Measurements from ENCODE around the gene SCT. TPM values are rescaled to one million over a fixed set of nuclear protein-coding genes. Genes with fewer than 3 reads are reported as not detected.

SCT gene, protein sequence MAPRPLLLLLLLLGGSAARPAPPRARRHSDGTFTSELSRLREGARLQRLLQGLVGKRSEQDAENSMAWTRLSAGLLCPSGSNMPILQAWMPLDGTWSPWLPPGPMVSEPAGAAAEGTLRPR
- not detected for total RNA-seq

DNA sequence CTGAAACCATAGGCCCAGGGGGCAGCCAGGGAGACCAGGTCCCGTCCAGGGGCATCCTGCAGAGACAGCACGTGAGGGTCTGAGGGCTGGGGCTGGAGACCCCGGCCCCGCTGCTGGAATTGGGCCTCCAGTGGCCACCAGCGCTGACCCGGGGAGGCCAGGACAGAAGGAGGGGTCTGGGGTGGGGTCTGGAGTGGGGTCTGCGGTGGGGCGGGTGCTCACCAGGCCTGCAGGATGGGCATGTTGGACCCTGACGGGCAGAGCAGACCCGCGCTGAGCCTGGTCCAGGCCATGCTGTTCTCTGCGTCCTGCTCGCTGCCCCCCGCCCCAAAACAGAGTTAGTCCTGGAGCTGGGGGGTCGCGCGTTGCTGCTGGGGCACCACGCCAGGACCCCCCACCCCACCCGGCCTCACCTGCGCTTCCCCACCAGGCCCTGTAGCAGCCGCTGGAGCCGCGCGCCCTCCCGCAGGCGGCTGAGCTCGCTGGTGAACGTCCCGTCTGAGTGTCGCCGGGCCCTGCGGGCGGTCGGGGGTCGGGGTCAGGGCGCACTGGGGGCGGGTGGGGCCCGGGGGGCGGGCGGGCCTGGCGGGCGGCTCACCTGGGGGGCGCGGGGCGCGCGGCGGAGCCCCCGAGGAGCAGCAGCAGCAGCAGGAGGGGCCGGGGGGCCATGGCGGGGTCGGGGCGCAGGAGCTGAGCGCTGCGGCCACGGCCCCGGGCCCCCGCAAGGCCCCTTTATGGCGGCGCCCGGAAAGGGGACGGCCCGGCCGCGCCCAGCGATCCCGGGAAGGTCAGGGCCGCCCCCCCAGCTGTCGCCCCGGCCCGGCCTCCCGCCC is at the start of gene SCT:
Gene SCT, minus strand, starts transcription at position 707 of the 833 bp plus-strand sequence. Its CDS starts 38 bp downstream, at position 669.
- DNase-seq (no peak), ATAC-seq (replicated peaks in 1 of 2) (no peak)
- Mint-ChIP-seq H3K9me3 (no peaks in the 10 kb centered on the region), H3K27ac (no peak within 1 kb of the TSS), H3K36me3 (ENCODE audit: insufficient read depth in 2 of 2) (peaks cover 3 to 7% of the 10 kb centered on the region in 2 donors), H3K27me3 (ENCODE audit: low read depth) (peaks cover 23% of the 10 kb centered on the region), H3K4me1 (ENCODE audit: low read depth) (peaks cover 23% of the 10 kb centered on the region), H3K4me3 (peak within 1 kb of the TSS in 1 of 2 donors; percentile 68)

DNA sequence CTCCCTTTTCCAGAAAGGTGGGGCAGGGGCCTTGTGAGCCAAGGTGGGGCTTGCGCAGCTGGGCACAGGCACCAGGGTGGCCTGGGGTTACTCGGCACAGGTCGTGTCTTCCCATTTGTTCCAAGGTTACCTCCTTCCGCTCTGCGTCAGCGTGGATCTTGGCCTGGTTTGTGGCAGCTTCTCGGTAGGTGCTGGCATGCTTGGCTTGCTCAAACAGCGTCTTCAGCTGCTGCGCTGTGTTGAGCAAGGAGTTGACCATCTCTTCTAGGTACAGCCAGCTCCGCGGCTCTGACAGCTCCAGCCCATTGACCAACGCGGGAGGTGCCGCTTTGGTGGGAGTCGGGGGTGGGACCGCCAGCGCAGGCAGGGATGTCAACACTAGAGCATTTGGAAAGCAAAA is 47.4 kb upstream of the SCT start:
- ATAC-seq (replicated peaks in 1 of 2) (no peak), DNase-seq (no peak)
- H3K27me3 Mint-ChIP-seq (ENCODE audit: low read depth) = no peaks in the 10 kb centered on the region
- peaks cover 3 to 17% of the 10 kb centered on the region in 2 donors for H3K36me3 Mint-ChIP-seq (ENCODE audit: insufficient read depth in 2 of 2)
- H3K9me3 Mint-ChIP-seq = no peaks in the 10 kb centered on the region
- peak overlapping the region; percentile 33 for H3K27ac Mint-ChIP-seq
- H3K4me1 Mint-ChIP-seq (ENCODE audit: low read depth) = no peaks in the 10 kb centered on the region
- no peak overlapping the region for H3K4me3 Mint-ChIP-seq

DNA sequence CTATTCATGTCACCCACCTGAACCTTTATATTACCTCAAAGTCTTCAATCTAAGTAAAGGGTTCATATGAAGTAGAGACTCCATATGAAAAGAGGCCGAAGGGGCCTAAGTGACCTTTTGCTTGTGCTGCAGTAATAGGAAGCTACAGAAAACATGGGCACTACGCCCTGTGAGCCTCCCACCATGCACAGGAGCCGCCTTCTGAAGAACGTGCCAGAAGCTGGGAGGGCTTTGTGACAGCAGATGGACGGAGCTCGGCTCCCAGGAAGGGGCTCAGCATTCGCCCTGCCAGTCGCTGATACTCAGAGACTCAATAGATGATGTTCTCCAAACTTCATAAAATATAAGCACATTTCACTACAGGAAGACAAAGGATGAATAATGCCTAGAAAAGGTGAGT is 46.9 kb upstream of the SCT start:
- Mint-ChIP-seq H3K4me3 (no peak overlapping the region), H3K27ac (no peak overlapping the region), H3K36me3 (ENCODE audit: insufficient read depth in 2 of 2) (peaks cover 3 to 17% of the 10 kb centered on the region in 2 donors), H3K27me3 (ENCODE audit: low read depth) (no peaks in the 10 kb centered on the region), H3K4me1 (ENCODE audit: low read depth) (no peaks in the 10 kb centered on the region), H3K9me3 (no peaks in the 10 kb centered on the region)
- DNase-seq (no peak), ATAC-seq (replicated peaks in 1 of 2) (no peak)

DNA sequence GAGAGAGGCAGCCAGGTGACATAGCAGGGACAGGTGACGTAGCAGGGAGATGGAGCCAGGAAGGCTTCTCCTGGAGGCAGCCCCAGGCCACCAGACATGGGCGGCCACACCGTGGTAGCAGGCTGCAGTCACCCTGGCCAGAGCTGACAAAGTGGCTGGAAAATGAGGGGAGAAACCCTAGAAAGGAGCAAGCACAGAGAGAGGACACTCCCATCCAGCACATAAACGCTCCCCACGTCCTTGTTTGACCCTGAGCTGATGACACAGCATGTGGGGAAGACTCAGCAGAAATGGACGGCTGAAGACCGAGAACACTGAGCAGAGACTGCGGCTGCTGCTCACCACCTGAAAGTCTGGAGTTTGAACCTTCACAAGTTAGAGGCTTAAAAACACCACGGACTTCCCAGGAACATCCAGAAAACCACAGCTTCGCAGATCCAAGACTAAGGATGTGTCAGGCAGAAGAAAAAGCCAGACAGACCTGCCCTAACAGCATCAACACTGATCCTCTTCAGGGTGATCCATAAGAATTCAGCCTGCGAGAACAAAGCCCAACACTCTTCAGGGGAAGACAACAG is 38.8 kb upstream of the SCT start:
- H3K4me1 Mint-ChIP-seq (ENCODE audit: low read depth) = no peaks in the 10 kb centered on the region
- H3K27ac Mint-ChIP-seq = no peak overlapping the region
- no peaks in the 10 kb centered on the region for H3K9me3 Mint-ChIP-seq
- ATAC-seq (replicated peaks in 1 of 2) (no peak), DNase-seq (no peak)
- peaks cover 0 to 8% of the 10 kb centered on the region in 2 donors for H3K36me3 Mint-ChIP-seq (ENCODE audit: insufficient read depth in 2 of 2)
- H3K4me3 Mint-ChIP-seq = no peak overlapping the region
- no peaks in the 10 kb centered on the region for H3K27me3 Mint-ChIP-seq (ENCODE audit: low read depth)

DNA sequence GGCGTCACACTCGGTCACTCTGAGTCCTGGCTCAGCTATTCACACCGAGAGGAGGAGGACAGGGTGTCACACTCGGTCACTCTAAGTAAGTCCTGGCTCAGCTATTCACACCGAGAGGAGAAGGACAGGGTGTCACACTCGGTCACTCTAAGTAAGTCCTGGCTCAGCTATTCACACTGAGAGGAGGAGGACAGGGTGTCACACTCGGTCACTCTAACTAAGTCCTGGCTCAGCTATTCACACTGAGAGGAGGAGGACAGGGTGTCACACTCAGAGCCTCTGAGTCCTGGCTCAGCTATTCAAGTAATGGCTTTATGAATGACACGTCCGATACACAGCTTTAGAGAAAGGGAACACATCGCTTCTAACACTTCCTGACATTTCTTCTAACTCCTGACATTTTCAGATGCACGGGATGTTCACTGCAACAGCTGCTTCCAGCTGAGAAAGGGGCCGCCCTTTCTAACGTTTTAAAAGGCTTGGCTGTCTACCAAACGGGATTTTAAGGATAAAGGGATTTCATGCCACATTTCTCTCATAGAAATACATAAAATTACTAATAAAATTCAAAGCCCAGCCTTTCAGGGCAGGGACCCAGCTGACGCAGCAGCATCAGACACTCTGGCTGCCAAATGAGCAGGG is 38.2 kb upstream of the SCT start:
- no peak for ATAC-seq (replicated peaks in 1 of 2)
- Mint-ChIP-seq H3K27ac (no peak overlapping the region), H3K4me3 (no peak overlapping the region), H3K36me3 (ENCODE audit: insufficient read depth in 2 of 2) (peaks cover 0 to 8% of the 10 kb centered on the region in 2 donors), H3K9me3 (no peaks in the 10 kb centered on the region), H3K4me1 (ENCODE audit: low read depth) (no peaks in the 10 kb centered on the region), H3K27me3 (ENCODE audit: low read depth) (no peaks in the 10 kb centered on the region)
- DNase-seq = no peak

DNA sequence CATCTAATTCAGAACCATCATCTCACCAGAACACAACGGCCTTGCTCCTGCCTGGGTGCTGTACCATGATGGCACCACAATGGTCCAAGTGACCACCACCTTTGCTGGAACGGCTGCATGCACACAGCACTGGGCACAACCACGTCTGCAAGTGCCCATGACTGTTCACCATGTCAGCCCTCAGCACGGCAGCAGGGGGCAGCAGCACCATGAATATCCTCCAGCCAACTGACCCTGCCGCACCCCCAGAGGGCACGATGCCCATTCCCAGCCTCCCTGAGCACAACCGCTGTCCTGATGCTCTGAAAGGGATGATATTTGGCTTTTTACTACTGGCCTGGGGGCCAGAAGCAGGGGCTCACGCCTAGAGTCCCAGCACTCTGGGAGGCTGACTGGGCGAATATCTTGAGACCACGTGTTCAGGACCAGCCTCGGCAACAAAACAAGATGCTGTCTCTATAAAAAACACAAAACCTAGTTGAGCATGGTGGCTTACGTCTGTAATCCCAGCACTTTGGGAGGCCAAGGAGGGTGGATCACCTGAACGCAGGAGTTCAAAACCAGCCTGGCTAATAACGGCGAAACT is 35.8 kb upstream of the SCT start:
- peak; percentile 73 to 75 for ATAC-seq (replicated peaks in 1 of 2)
- Mint-ChIP-seq H3K27ac (no peak overlapping the region), H3K36me3 (ENCODE audit: insufficient read depth in 2 of 2) (peaks cover 0 to 8% of the 10 kb centered on the region in 2 donors), H3K4me1 (ENCODE audit: low read depth) (no peaks in the 10 kb centered on the region), H3K27me3 (ENCODE audit: low read depth) (no peaks in the 10 kb centered on the region), H3K4me3 (no peak overlapping the region), H3K9me3 (no peaks in the 10 kb centered on the region)
- DNase-seq = peak; percentile 58 to 59

DNA sequence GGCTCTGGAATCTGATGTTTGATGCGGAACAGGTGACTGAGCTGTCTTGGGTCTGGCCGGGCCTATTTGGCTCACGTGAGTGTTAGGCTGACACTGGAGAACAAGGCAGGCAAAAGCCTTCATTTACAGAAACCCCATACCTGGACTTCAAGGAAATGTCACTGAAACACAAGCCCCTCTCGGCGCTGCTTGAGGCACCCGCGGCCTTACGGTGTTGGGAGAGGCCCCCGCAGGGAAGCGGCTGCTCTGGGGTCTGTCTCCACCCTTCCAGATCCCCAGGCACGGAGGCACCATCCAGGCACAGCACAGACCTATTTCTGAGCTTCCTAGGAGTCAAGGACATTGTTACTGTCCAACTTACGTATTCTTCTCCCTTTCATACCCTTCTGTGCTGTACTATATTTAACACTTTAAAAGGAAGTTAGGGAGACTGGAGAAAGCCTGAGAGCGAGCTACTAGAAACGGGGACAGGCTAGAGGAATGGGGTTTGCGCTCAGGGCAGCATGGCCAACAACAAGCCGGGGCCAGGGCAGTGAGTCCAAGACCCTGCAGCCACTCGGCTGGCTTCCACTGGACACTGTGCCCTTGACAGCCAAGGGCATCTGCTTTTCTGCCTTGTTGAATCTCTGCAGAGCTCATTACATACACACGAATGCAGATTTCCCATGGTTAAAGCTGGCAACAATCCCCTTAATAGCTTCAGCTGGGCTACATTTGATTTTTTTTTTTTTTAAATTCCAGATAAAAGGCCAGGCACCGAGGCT is 33.9 kb upstream of the SCT start:
- Mint-ChIP-seq H3K4me3 (no peak overlapping the region), H3K9me3 (no peaks in the 10 kb centered on the region), H3K27ac (no peak overlapping the region), H3K36me3 (ENCODE audit: insufficient read depth in 2 of 2) (peaks cover 0 to 6% of the 10 kb centered on the region in 2 donors), H3K27me3 (ENCODE audit: low read depth) (no peaks in the 10 kb centered on the region), H3K4me1 (ENCODE audit: low read depth) (no peaks in the 10 kb centered on the region)
- ATAC-seq (replicated peaks in 1 of 2) = no peak
- DNase-seq = no peak

DNA sequence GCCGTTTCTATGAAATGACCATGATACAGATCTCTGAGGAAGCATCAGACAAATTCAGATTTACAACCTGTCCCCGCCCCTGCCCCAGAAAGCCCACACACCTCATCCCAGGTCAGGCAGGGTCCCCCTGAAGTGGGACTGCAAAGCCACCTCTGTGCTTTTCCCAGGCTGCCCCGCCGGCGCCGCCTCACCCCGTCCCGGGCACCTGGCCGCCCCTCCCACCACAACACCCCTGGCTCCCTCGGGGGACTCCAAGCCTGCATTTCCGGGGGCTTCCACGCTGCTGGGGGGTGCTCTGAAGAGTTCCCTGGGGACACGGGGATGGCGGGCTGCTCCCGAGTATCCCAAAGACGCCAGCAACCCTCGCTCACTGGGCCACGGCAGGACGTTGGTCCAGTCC is 33.3 kb upstream of the SCT start:
- H3K4me1 Mint-ChIP-seq (ENCODE audit: low read depth) = no peaks in the 10 kb centered on the region
- no peak for ATAC-seq (replicated peaks in 1 of 2)

DNA sequence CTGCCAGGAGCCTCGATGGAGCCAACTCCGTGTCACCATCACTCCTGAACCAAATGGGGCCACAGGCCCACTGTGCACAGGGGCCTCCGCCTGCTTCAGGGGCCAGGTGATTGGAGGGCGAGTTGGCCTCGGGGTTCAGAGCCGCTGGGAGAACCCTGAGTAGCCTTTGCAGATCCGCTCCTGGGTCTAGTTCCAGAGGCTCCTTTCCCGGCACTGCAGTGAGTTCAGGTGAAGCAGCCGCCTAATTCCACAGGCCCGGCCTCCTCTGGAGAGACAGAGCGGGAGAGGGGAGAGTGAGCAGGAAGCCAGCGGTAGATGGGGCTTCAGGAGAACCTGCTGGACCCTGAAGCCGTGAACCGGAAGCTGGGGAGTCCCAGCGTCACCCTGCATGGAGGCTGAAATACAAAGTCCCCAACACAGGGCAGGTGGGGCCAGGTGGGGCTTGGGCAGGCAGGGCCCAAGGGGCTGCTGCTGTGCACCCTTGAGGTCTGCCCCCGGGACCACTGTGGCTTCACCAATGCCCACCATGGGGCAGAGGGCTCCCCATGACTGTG is 32.6 kb upstream of the SCT start:
- Mint-ChIP-seq H3K36me3 (ENCODE audit: insufficient read depth in 2 of 2) (peaks cover 1 to 4% of the 10 kb centered on the region in 2 donors), H3K4me1 (ENCODE audit: low read depth) (no peaks in the 10 kb centered on the region), H3K4me3 (no peak overlapping the region), H3K27me3 (ENCODE audit: low read depth) (no peaks in the 10 kb centered on the region), H3K27ac (no peak overlapping the region), H3K9me3 (no peaks in the 10 kb centered on the region)
- DNase-seq (no peak), ATAC-seq (replicated peaks in 1 of 2) (no peak)

More for the DNA sequence above, 33.3 kb upstream of the SCT start:
- DNase-seq = no peak
- H3K36me3 Mint-ChIP-seq (ENCODE audit: insufficient read depth in 2 of 2) = peaks cover 0 to 2% of the 10 kb centered on the region in 2 donors
- H3K27me3 Mint-ChIP-seq (ENCODE audit: low read depth) = no peaks in the 10 kb centered on the region
- no peak overlapping the region for H3K27ac Mint-ChIP-seq
- no peak overlapping the region for H3K4me3 Mint-ChIP-seq
- no peaks in the 10 kb centered on the region for H3K9me3 Mint-ChIP-seq

DNA sequence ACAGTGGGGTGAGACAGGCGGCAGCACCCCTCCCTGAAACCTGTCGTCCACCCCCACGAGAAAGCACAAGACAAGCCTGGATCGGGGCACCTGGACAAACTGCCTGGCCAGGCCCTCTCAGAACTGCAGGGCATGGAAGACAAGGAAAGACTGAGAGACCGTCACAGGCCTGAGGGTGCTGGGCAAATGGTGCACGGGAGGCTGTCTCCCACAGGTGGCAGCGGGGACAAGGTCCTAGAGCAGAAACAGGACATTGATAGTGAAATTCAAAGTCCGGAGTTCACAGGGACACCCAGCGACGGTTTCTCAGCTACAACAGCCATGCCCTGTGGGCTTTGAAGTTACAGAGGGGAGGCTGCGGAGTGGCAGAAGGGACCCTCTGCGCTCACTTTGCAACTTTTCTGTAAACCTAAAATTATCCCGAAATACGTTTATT is 30.7 kb upstream of the SCT start:
- no peak for DNase-seq
- Mint-ChIP-seq H3K27ac (no peak overlapping the region), H3K36me3 (ENCODE audit: insufficient read depth in 2 of 2) (peaks cover 1 to 4% of the 10 kb centered on the region in 2 donors), H3K9me3 (no peaks in the 10 kb centered on the region), H3K27me3 (ENCODE audit: low read depth) (no peaks in the 10 kb centered on the region), H3K4me1 (ENCODE audit: low read depth) (no peaks in the 10 kb centered on the region), H3K4me3 (no peak overlapping the region)
- no peak for ATAC-seq (replicated peaks in 1 of 2)

DNA sequence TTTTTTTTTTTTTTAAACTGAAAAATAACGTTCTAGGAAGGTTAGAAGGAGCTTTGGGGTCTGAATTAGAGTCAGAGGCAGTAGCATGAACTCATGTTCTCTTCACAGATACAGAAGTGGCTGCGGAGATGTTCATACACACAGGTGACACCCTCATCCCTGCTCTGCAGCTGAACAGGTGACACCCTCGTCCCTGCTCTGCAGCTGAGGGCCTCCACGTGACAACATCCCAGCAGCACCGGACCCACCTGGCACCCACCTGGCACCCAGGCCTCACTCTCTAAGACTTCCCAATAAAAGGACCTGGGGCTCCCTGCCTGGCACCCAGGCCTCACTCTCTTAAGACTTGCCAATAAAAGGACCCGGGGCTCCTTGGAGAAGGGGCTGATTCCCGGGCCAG is 29.9 kb upstream of the SCT start:
- Mint-ChIP-seq H3K4me1 (ENCODE audit: low read depth) (no peaks in the 10 kb centered on the region), H3K9me3 (no peaks in the 10 kb centered on the region), H3K27me3 (ENCODE audit: low read depth) (no peaks in the 10 kb centered on the region), H3K27ac (no peak overlapping the region), H3K4me3 (no peak overlapping the region), H3K36me3 (ENCODE audit: insufficient read depth in 2 of 2) (peaks cover 3 to 4% of the 10 kb centered on the region in 2 donors)
- DNase-seq (no peak), ATAC-seq (replicated peaks in 1 of 2) (peak in 1 of 2 donors; percentile 11)

DNA sequence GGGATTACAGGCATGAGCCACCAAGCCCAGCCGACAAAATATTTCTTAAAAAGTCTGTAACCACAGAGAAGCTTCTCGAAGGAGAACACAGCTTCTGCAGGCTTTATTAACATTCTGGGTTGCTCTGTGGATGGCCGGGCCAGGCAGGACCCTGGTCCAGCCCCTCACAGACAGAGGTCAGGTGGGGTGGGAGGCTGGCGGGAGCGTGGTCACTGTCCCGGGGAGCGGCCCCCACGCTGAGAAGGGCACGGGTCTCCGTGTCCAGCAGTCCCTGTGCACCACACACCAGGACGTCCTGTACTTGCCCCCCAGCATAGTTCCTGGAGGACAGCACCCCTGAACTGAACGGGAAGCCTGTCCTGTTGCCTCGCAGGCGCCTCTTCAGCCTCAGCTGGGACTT is 29.4 kb upstream of the SCT start:
- no peaks in the 10 kb centered on the region for H3K4me1 Mint-ChIP-seq (ENCODE audit: low read depth)
- H3K36me3 Mint-ChIP-seq (ENCODE audit: insufficient read depth in 2 of 2) = peaks cover 3 to 5% of the 10 kb centered on the region in 2 donors
- no peak overlapping the region for H3K4me3 Mint-ChIP-seq
- DNase-seq (no peak), ATAC-seq (replicated peaks in 1 of 2) (peak in 1 of 2 donors; percentile 22)
- no peaks in the 10 kb centered on the region for H3K27me3 Mint-ChIP-seq (ENCODE audit: low read depth)
- H3K27ac Mint-ChIP-seq = no peak overlapping the region
- H3K9me3 Mint-ChIP-seq = no peaks in the 10 kb centered on the region

All from activated T-cell treated with anti-CD3 and anti-CD28 coated beads, Interleukin-2, amount 50 U/mL, for 72 hours (primary cell).